DOHH2 (cell line): ENCODE results near the gene EVC.

Experiments
- H3F3A ChIP-seq: fragments of 200-600 bp; sonication (generic), shearing (Covaris generic); 2 replicates; pipeline ENCODE4 v1.6.0; 2016; ENCODE audit warnings: antibody characterized with exemption, mild to moderate bottlenecking; ENCODE audit not compliant: control insufficient read depth, insufficient read depth
- H3K27ac ChIP-seq: fragments of 200-600 bp; sonication (generic); 2 replicates; pipeline ENCODE4 v1.5.1; 2014; ENCODE audit warnings: low read depth, mild to moderate bottlenecking, low read length, moderate library complexity
- H3K27me3 ChIP-seq: fragments of 200-600 bp; sonication (generic); 2 replicates; pipeline ENCODE4 v1.6.1; 2014; ENCODE audit warnings: mild to moderate bottlenecking, low read length, mixed read lengths; ENCODE audit not compliant: control insufficient read depth
- H3K36me3 ChIP-seq: fragments of 200-600 bp; sonication (generic); 2 replicates; pipeline ENCODE4 v1.6.1; 2014; ENCODE audit warnings: mild to moderate bottlenecking, low read length, moderate library complexity, mixed read lengths; ENCODE audit not compliant: control insufficient read depth
- H3K4me1 ChIP-seq: fragments of 200-600 bp; sonication (generic); 2 replicates; pipeline ENCODE4 v1.6.1; 2014; ENCODE audit warnings: mild to moderate bottlenecking, low read length, mixed read lengths; ENCODE audit not compliant: control insufficient read depth
- H3K4me2 ChIP-seq: fragments of 200-600 bp; sonication (generic); 2 replicates; pipeline ENCODE4 v1.6.0; 2014; ENCODE audit warnings: mild to moderate bottlenecking, low read length, moderate library complexity
- H3K4me3 ChIP-seq: fragments of 200-600 bp; sonication (generic); 2 replicates; pipeline ENCODE4 v1.5.1; 2014; ENCODE audit warnings: mild to moderate bottlenecking, low read length, mixed read lengths
- H3K79me2 ChIP-seq: fragments of 200-600 bp; sonication (generic); 2 replicates; pipeline ENCODE4 v1.6.1; 2014; ENCODE audit warnings: mild to moderate bottlenecking, low read length, mixed read lengths; ENCODE audit not compliant: control insufficient read depth
- H3K9me2 ChIP-seq: fragments of 200-600 bp; sonication (generic); replicated peaks from 2 replicates; pipeline ENCODE4 v1.6.1; 2014; ENCODE audit warnings: mild to moderate bottlenecking, low read length, mixed read lengths; ENCODE audit not compliant: control insufficient read depth
- H3K9me3 ChIP-seq: fragments of 200-600 bp; sonication (generic); 2 replicates; pipeline ENCODE4 v1.6.1; 2014; ENCODE audit warnings: antibody characterized with exemption, low read length, mixed read lengths; ENCODE audit not compliant: control insufficient read depth, insufficient read depth
- H4K20me1 ChIP-seq: fragments of 200-600 bp; sonication (generic); 2 replicates; pipeline ENCODE4 v1.6.0; 2014; ENCODE audit warnings: low read depth, mild to moderate bottlenecking, antibody characterized with exemption, low read length, moderate library complexity; ENCODE audit not compliant: control insufficient read depth, insufficient read depth
- EZH2phosphoT487 ChIP-seq: fragments of 200-600 bp; sonication (generic); IDR thresholded peaks from 2 replicates; pipeline ENCODE4 v1.6.1; 2017; ENCODE audit warnings: borderline replicate concordance, mild to moderate bottlenecking, antibody characterized with exemption, low read length, moderate library complexity, mixed read lengths
- TF ChIP-seq, protein P1 (sequence below): fragments of 200-600 bp; sonication (generic); IDR thresholded peaks from one replicate; pipeline ENCODE4 v1.5.1; 2014; ENCODE audit warnings: antibody characterized with exemption, mild to moderate bottlenecking, low read depth, low read length; ENCODE audit not compliant: poor library complexity, severe bottlenecking

Gene EVC

DNA sequence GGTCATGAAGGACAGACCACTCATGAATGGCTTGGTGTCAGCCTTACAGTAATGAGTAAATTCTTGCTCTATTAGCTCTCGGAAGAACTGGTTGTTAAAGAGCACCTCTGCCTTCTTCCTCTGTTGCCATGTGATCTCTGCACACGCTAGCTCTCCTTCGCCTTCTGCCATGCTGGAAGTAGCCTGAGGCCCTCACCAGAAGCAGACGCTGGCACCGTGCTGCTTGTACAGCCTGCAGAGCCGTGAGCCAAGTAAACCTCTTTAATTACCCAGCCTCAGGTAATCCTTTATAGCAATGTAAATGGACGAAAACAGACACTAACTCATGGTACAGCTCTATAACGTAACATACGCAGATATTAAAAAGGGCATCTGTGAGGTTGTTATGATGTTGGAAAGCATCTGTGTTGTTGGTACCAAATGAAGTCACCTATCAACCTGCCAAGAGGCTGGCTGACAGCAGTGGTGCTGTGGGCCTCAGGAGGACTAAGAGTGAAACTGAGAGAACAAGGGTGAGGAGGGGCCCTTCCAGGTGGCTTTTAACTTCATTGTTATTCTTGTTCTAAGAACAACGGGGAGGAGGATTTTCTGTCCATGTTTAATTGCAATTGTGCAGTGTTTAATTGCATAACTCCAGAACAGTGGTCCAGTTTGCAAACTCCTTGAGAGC, 112.7 kb downstream of the EVC start:
- H3K36me3 ChIP-seq, result no peaks in the 10 kb centered on the region
- H3K27ac ChIP-seq, result no peak overlapping the region
- no peaks in the 10 kb centered on the region for H3K9me3 ChIP-seq
- no peaks in the 10 kb centered on the region for H4K20me1 ChIP-seq
- no peaks in the 10 kb centered on the region for H3K4me1 ChIP-seq
- no peaks in the 10 kb centered on the region for H3K27me3 ChIP-seq
- H3K4me3 ChIP-seq, result no peak overlapping the region
- no peak overlapping the region for H3K4me2 ChIP-seq
- TF ChIP-seq, protein P1, sequence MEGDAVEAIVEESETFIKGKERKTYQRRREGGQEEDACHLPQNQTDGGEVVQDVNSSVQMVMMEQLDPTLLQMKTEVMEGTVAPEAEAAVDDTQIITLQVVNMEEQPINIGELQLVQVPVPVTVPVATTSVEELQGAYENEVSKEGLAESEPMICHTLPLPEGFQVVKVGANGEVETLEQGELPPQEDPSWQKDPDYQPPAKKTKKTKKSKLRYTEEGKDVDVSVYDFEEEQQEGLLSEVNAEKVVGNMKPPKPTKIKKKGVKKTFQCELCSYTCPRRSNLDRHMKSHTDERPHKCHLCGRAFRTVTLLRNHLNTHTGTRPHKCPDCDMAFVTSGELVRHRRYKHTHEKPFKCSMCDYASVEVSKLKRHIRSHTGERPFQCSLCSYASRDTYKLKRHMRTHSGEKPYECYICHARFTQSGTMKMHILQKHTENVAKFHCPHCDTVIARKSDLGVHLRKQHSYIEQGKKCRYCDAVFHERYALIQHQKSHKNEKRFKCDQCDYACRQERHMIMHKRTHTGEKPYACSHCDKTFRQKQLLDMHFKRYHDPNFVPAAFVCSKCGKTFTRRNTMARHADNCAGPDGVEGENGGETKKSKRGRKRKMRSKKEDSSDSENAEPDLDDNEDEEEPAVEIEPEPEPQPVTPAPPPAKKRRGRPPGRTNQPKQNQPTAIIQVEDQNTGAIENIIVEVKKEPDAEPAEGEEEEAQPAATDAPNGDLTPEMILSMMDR, result no peak
- TF ChIP-seq EZH2phosphoT487, result no peak
- H3K79me2 ChIP-seq, result no peaks in the 10 kb centered on the region
- no peaks in the 10 kb centered on the region for H3K9me2 ChIP-seq
- H3F3A ChIP-seq, result no peaks in the 10 kb centered on the region

DNA sequence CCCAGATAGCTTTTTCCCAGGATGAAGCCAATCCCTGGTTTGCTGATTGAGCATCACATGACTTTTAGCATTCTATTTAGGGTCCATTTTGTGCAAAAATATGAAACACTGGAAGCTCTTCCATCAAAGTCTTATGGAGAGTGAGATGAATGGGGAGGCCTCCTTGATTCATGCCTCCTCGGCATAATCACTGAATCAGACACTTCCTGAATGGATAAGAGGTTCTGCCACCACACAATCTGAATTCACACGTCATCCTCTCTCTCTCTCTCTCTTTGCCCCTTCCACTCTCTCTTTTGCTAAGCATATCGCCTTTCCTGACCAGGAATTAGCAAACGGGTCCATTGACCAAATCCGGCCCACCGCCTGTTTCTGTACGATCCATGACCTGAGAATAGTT, 113.2 kb downstream of the EVC start:
- no peak for TF ChIP-seq EZH2phosphoT487
- no peaks in the 10 kb centered on the region for H3K4me1 ChIP-seq
- H3K4me3 ChIP-seq, result no peak overlapping the region
- no peaks in the 10 kb centered on the region for H3K9me2 ChIP-seq
- no peaks in the 10 kb centered on the region for H4K20me1 ChIP-seq
- no peaks in the 10 kb centered on the region for H3F3A ChIP-seq
- H3K27me3 ChIP-seq, result no peaks in the 10 kb centered on the region
- no peaks in the 10 kb centered on the region for H3K36me3 ChIP-seq
- H3K79me2 ChIP-seq, result no peaks in the 10 kb centered on the region
- H3K4me2 ChIP-seq, result no peak overlapping the region
- H3K27ac ChIP-seq, result no peak overlapping the region
- no peaks in the 10 kb centered on the region for H3K9me3 ChIP-seq

DNA sequence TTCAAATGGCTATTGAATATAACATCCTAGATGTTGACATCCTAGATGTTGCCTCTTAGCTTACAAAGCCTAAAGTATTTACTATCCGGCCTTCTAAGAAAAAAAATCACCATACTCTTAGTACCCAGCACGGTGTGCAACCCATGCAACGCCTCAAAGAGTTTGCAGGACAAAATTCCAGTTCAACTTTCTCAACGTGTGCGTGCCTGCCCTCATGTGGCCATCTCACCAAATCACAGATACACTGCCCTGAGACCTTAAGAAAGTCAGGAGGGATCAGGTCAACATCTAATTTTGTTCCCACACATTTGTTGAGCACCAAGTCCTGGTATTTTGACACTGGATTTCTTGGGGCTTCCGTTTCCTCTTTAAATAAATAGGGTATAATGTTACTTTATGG, 113.6 kb downstream of the EVC start:
- Histone ChIP-seq H3F3A (no peaks in the 10 kb centered on the region), H3K9me3 (no peaks in the 10 kb centered on the region), H3K36me3 (no peaks in the 10 kb centered on the region), H4K20me1 (no peaks in the 10 kb centered on the region), H3K4me1 (no peaks in the 10 kb centered on the region), H3K79me2 (no peaks in the 10 kb centered on the region), H3K27me3 (no peaks in the 10 kb centered on the region), H3K4me3 (no peak overlapping the region), H3K27ac (no peak overlapping the region), H3K4me2 (no peak overlapping the region), H3K9me2 (no peaks in the 10 kb centered on the region)
- no peak for TF ChIP-seq EZH2phosphoT487
- TF ChIP-seq, protein P1, result peak; percentile 50

DNA sequence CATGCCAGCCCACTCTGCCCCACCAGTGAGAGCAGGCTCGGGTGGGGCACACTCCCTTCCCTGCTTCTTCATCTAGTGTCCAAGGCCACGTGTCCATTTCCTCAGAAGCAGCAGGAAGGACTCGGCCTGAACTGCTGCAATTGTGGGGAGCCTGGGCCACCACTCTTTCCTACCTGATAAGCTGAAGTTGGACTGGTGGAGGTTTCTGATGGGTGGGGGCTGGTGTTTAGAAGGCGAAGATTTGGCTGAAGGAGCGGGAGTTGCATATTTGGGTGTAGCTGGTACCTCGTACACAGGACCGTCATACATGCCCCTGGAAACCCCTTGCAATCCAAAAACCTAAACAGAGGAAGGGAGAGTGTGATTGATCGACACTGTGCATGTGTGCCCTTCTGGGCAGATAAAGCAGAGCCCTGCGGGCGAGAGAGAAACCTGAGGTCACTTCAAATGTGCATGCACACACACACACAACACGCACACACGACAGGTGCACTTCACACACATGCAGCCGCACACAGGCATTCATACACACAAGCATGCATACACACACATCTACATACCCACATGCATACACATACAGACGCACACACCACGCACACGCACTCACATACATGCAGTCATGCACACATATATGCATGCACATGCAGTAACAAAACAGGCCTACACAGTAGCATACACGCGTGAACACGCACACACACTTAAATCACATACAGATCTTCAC, 114.5 kb downstream of the EVC start:
- H3K27me3 ChIP-seq, result no peaks in the 10 kb centered on the region
- H3K27ac ChIP-seq, result no peak overlapping the region
- no peak for TF ChIP-seq EZH2phosphoT487
- TF ChIP-seq, protein P1, result no peak
- H3K79me2 ChIP-seq, result no peaks in the 10 kb centered on the region
- H3K4me2 ChIP-seq, result no peak overlapping the region
- no peak overlapping the region for H3K4me3 ChIP-seq
- no peaks in the 10 kb centered on the region for H3K9me3 ChIP-seq
- H3F3A ChIP-seq, result no peaks in the 10 kb centered on the region
- no peaks in the 10 kb centered on the region for H4K20me1 ChIP-seq
- no peaks in the 10 kb centered on the region for H3K36me3 ChIP-seq
- H3K4me1 ChIP-seq, result no peaks in the 10 kb centered on the region
- no peaks in the 10 kb centered on the region for H3K9me2 ChIP-seq
